HG03558 (cell line): ENCODE data around the gene TBX19.
"Not testable (repeated sequence)": the region's sequence is repeated elsewhere in the genome, so short reads cannot be mapped to it uniquely, and the experiment has no call there.

Experiments used
- ATAC-seq: cut with Tn5 transposase; IDR thresholded peaks from one replicate; pipeline ENCODE4 v1.9.1; 2021; ENCODE audit warnings: moderate number of reproducible peaks; ENCODE audit not compliant: unreplicated experiment; ENCODE audit errors: extremely low read depth

TBX19 gene

GRCh38 chr1:168348146-168348709 is 67.6 kb downstream of the TBX19 start:
- ATAC-seq: no peak

- ATAC-seq: not testable (repeated sequence)
Observed at GRCh38 chr1:168354335-168355269, 73.9 kb downstream of the TBX19 start.

DNA sequence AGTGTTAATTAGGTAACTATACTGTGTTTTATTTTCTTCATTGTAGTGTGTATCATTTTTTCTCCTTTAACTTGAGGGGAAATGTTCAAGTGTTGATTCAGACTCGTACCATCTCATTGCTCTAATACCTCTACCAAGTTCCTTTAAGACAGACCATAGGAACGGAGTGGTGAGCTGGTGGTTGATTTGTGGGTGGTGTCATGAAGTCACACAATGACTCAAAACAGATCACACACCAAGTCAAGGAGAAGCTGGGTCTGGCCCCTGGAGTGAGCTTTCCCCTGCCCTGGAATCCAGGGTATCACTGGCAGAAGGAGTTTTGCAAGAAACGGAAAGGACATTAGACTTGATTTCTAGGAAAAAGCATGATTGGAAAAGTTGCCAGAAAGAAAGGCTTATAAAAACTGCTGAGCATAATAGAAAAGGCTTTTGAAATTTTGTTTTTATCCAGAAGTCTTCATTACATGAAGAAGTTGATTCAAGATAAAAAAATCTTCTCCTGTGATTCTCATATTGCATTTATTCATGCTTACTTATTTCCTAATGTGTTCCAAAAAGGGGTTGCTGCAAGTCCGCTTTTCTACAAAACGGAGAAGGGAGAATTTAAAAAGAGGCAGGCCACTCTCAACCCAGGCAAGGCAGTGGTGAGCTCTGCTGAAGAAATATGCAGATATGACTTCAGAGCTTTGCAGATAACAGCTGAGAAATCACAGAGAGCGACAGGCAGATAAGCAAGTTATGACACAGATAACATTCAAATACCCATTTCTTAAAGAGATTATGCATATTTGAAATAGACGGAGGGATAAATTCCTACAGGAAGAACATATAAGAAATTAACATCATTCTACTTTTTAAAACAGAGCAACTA is 79.7 kb downstream of the TBX19 start:
- ATAC-seq: no peak

DNA sequence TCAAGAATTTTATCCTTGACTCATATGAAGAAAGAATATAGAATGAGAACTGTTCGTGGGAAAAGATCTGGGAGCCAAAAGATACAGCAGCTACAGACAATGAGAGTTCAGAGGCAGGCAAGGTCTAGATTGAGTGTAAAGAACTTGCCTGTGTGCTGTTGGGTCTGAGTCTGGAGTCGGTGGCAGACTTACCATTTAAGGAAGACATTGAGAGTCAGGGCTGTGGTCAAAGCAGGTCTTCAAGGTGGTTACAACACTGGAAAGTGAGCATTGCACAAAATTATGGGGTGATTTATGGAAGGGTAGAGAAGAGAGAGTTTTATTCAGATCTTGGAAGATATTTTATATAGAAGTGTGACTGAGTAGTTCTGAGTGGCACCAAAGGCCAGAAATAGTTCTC is 80.6 kb downstream of the TBX19 start:
- no peak for ATAC-seq

- no peak for ATAC-seq
Observed at GRCh38 chr1:168362991-168363390, 82.3 kb downstream of the TBX19 start.
